Inferior parietal cortex (tissue), 1 donor: ENCODE measurements around the gene CST5.
"Not testable (repeated sequence)": the region's sequence is repeated elsewhere in the genome, so short reads cannot be mapped to it uniquely, and the experiment has no call there.

Experiments
- DNase-seq: peaks from one replicate; pipeline ENCODE4 v3.0.0-alpha.2; 2016; ENCODE audit errors: extremely low spot score

Gene CST5

DNA sequence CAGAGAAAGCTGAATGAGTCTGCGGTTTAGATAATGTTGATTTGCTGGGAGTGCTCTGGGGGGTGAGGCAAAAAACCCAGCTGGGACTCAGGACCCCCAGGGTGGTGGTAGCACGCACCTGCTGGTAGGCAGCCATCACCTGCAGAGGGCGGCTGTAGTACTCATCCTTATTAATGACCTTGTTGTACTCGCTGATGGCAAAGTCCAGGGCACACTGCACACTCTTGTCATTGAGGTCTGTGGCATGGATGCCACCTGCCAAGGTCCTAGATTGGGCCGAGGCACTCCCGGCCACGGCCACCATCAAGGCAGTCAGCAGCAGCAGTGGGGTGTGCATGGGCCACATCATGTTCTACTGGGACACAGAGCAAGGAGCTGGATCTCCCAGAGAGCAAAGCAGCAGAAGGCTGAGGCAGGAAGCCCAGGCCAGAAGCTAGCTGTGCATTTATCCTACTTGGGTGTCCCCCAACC, at the start of gene CST5:
Gene CST5, minus strand, starts transcription at position 421 of the 471 bp plus-strand sequence. Its CDS starts 72 bp downstream, at position 349.
- DNase-seq: no peak

DNA sequence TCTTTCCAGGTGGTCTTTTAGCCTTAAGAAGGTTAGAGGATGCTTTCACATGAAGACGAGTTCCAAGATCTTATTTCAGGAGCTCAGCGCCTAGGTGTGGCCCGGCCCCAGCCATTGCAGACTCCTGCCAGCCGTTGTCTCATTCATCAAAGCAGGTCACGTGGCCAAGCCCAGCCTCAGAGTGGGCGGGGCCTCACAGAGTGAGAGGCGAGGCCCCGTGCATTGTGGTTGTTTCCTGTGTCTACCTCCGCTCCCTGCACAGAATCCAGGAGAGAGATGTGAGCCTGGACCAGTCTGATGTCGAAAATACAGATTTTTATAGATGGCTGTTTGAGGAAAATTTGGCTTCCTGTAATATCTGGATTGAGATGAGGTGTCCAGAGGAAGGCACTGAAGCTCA, 49.2 kb upstream of the CST5 start:
- DNase-seq: no peak

DNA sequence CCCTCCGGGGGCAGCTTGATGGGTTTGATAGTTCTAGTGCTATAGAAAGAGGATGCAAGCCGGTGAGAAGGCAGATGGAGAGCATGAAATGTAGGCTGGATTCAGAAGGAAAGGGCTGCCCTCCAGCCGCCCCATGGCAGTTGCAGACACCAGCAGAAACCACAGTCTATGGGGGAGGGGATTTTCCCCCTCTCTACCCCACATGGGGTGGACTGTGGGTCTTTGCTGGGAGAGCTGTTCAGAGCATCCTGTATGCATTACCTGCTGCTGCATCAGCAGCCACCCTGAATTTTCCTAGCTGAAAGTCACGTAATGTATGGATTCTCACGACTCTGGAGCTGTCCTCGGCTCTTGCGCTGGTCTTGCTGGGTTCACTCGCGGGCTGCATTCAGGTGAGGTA, 48.8 kb upstream of the CST5 start:
- no peak for DNase-seq

GRCh38 chr20:23926944-23927872, 47.7 kb upstream of the CST5 start:
- DNase-seq: no peak

DNA sequence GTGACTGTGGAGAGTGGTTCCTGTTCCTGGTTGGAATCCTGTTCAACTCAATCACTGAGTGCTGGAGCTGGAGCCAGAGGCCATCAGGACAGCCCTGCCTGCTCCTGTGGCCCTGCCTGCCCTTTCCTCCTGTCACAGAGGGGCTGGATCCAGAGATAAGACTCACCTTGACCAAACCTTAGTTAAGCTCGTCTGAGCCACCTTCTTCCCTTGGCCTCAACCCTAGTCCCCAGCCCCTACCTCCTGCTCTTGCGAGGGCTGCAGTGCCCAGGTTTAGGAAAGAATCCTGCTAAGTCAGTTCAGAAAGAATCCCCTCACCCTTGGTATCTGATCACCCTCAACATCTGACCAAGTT, 47.0 kb upstream of the CST5 start:
- DNase-seq: no peak

- DNase-seq: no peak
Observed at GRCh38 chr20:23925789-23926525, 46.4 kb upstream of the CST5 start.

GRCh38 chr20:23924751-23925150, 45.2 kb upstream of the CST5 start:
- DNase-seq: no peak

- DNase-seq: no peak
Observed at GRCh38 chr20:23923891-23924435, 44.4 kb upstream of the CST5 start.

DNA sequence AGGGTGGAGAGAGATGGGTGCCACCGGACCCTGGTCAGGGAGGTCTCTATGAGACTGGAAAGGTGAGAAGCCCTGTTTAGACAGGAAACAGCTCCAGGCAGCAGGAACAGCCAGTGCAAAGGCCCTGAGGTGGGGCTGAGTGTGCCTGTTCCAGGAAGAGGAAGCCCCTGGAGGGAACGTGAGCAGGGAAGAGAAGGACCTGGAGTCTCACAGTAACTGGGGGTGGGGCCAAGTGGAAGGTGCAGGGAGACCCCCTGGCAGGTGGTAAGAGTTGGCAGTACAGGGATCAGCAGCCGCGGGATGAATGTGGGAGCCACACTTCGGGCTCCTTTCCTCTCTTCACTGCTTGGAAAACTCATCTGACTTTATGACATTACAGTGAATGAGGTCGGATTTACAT, 43.8 kb upstream of the CST5 start:
- DNase-seq: no peak

DNA sequence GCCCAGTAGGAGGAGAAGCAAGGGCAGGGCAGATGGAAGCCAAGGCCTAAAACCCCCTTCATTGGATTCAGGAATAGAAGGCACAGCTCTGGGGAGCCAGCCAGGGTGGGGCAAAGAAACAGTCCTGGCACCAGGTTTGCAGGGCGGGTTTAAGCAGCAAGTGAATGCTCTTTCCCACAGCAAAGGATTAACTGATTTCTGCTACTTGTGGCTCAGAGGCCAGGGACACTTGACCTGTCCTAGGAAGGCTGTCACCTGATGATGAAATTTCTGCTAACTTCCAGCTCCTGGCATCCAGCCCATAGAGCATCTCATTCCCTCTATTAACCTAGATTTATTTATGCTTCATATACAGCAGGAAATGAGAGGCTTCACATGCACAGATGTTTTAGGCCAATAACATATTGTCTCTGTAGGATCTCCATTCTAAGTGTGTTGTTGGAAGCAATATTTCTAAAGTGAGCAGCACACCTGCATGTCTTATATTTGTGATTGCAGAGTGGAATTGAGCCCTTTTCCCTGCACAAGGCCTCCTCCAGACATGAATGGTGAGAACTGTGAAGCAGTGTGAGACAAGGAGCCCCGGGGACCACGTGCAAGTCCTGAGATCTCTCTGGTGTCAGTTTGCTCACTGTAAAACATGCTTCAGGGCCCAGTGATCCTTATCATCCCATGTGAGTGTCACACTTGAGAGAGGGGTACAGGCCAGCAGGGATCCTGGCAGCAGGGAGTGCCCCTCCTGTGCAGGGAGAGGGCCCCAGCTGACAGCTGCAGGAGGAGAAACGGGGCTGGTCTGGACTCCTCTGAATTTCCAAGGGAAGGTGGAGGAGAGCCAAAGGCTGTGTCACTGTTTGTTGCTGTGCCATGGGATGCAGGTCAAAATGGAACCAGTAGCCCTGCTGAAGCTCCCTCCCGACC, 41.1 kb upstream of the CST5 start:
- no peak for DNase-seq

- DNase-seq: no peak
Observed at GRCh38 chr20:23918896-23919295, 39.3 kb upstream of the CST5 start.

DNA sequence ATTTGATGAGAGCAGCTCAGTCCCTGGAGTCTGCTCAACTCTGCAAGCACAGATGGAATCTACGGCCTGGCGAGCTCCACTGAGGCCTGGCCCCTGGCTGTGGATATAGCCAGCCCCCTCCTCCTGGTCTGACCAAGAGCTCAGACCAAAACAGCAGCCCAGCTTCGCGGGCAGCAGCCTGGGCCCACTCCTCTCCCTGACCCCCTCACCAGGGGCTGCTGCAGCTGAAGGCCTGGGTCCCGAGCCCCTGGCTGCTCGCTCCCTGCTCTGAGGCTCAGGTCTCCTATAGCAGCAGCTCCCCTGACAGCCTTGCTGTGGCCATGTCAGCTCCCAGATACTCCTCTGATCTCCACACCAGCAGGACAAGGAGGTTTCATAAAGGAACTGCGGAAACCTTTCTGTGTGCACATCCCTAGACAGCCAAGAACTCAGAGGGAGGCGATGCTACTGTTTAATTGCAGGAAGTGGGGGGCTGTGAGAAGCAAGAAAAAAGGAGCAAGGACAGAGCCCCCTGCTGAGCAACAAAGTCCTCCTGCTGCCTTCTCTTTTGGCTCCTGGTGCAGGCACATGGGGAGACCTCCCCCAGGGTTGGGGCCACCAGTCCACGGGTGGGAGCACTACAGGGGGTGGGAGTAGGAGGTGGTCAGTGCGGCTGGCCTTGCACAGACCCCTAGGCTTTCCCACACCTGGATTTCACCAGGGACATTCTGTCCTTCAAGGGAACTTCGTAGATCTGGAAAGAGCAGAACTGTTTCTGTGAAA, 38.7 kb upstream of the CST5 start:
- no peak for DNase-seq

- DNase-seq: no peak
Observed at GRCh38 chr20:23917024-23917725, 37.6 kb upstream of the CST5 start.

DNA sequence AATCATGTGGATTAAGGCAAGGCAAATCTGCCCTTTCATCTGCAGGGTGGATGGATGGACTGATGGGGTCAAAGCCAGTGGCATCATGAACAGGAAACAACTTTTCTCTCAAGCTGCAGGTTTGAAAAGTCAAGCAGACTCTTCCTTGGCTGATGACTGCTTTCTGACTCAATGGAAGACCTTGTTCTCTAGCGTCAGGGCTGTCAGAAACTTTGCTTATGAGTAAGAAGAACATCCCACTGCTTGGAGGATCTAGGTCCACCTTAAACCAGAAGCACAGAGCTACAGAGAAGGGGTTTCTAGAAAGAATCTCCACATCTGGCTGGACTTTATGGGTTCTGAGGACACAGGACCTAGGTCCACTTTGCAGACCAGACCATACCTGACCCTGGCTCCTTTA, 36.3 kb upstream of the CST5 start:
- DNase-seq: no peak

DNA sequence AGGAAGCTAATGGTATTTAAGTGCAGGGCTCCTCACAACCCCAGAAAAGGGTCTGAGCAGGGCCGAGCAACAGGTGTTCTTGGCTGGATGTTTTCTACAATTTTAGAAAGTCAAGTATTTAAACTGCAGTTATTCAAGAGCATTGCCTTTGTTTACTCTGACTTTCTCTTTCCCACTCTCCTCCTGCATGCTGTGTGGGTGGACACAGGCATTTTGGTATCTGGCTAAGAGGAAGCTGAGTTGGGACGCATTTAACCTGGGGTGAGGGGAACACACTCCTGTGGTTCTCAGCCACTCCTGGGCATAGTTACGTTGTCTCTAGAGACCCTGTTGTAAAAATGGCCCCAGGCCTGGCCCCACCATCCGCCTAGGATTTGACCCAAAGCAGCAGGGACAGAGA, 34.9 kb upstream of the CST5 start:
- not testable (repeated sequence) for DNase-seq

- DNase-seq: no peak
Observed at GRCh38 chr20:23910210-23910609, 30.7 kb upstream of the CST5 start.

DNA sequence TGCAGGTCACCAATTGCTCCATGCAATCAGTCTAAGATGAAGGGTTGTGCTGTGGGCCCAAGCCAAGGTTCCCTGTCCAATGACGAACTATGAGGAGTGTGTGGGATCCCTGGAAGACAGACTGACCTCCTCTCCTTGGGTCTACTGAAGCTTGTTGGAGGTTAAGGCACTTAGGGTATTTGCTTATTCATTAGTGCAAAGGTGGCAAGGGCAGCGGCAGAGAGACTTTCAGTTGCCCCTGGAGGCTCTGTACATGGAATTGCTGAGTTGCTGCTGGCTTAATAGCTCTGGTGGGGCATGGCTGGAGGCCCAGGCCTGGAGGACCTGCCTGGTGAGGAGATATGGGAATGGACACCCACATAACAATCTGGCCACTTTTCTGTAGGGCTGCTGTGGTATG, 29.8 kb upstream of the CST5 start:
- no peak for DNase-seq

- no peak for DNase-seq
Observed at GRCh38 chr20:23907579-23907978, 28.0 kb upstream of the CST5 start.

GRCh38 chr20:23902396-23902795, 22.8 kb upstream of the CST5 start:
- DNase-seq: not testable (repeated sequence)

DNA sequence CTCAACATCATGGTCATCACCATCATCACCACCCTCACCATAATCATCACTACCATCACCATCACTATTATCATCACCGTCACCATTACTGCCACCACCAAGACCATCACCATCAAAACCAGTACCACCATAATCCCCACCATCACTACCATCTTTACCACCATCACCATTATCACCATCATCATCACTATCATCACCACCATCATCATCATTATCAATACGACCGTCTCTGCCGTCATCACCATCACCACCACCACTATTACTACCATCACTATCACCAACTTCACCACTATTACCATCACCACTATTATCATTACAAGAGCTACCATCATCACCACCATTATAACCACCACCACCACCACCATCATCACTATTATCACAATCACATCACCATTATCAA, 11.3 kb upstream of the CST5 start:
- DNase-seq: not testable (repeated sequence)
